K562 (cell line): ENCODE data around the gene IL12RB2. TPM values are rescaled to one million over a fixed set of nuclear protein-coding genes. Genes with fewer than 3 reads are reported as not detected.

Experiments used
- ATAC-seq: fragments of 200-7000 bp; cut with Tn5 transposase; 3 replicates; pipeline ENCODE4 v1.9.1; 2020; ENCODE audit warnings: moderate library complexity
- BruUV-seq: library from RNA; stranded (reverse); fragments of 400-500 nt; replicated peaks from 2 replicates; lab custom pipeline; 2021; lab: Mats Ljungman, UMichigan
- CTCF ChIA-PET: fragments of 300-600 bp; formaldehyde crosslinking; extraction: SDS; loops from one replicate; lab custom pipeline; 2021; ENCODE audit warnings: low intra/inter-chr PET ratio; lab: Yijun Ruan, JAX
- POLR2A ChIA-PET: fragments of 300-600, 350-650 bp; sonication (Branson Sonifier 250); formaldehyde crosslinking; extraction: SDS; loops from one replicate; lab custom pipeline; 2021; ENCODE audit warnings: antibody characterized with exemption, inconsistent platforms; lab: Yijun Ruan, JAX
- DNase-seq, 4 experiments: peaks; one replicate each; pipeline versions ENCODE4 v3.0.0 to v3.0.0-alpha.2; 2011 to 2018; ENCODE audit warnings: low spot score in 3 of 4, mixed read lengths in 3 of 4; ENCODE audit errors: extremely low read depth in 1 of 4
- FAIRE-seq: peaks from 2 replicates; lab custom pipeline; 2011; peaks lifted over from hg19 to GRCh38; lab: Jason Lieb, UNC
- H2AFZ ChIP-seq: 2 replicates; pipeline ENCODE4 v1.6.0; 2011; ENCODE audit warnings: low read depth, low read length, control low read depth, inconsistent platforms
- H3K27ac ChIP-seq: fragments of 200-600 bp; 3 replicates; pipeline ENCODE4 v1.8.0; 2011; ENCODE audit warnings: low read depth, mild to moderate bottlenecking, control low read depth, inconsistent platforms, low read length, moderate library complexity, mixed read lengths; ENCODE audit errors: extremely low read depth
- H3K27me3 ChIP-seq, 2 experiments: fragments of 300-600 bp in 1 of 2; 2 replicates in 1 of 2; 3 replicates in 1 of 2; pipeline versions ENCODE4 v1.6.0 to v1.8.0; 2011; ENCODE audit warnings: inconsistent platforms in 2 of 2, low read length in 2 of 2, mild to moderate bottlenecking in 1 of 2, mixed read lengths in 1 of 2, moderate library complexity in 1 of 2; ENCODE audit not compliant: control insufficient read depth in 2 of 2, insufficient read depth in 2 of 2
- H3K36me3 ChIP-seq: fragments of 300-600 bp; 3 replicates; pipeline ENCODE4 v1.8.0; 2011; ENCODE audit warnings: mild to moderate bottlenecking, low read length, inconsistent platforms; ENCODE audit not compliant: control insufficient read depth, insufficient read depth
- H3K4me1 ChIP-seq, 2 experiments: fragments of 200-600 bp in 1 of 2; replicated peaks in 1 of 2; 2 replicates in 1 of 2; 3 replicates in 1 of 2; pipeline versions ENCODE4 v1.5.1 to v1.8.0; 2011; ENCODE audit warnings: inconsistent platforms in 2 of 2, low read length in 2 of 2, mild to moderate bottlenecking in 1 of 2, mixed read lengths in 1 of 2, moderate library complexity in 1 of 2; ENCODE audit not compliant: control insufficient read depth in 2 of 2, insufficient read depth in 2 of 2
- H3K4me2 ChIP-seq: 2 replicates; pipeline ENCODE4 v1.6.1; 2011; ENCODE audit warnings: low read length, control low read depth, inconsistent platforms, mixed read lengths; ENCODE audit not compliant: insufficient read depth
- H3K4me3 ChIP-seq: fragments of 200-600 bp; sonication (generic), shearing (Covaris generic); 2 replicates; pipeline ENCODE4 v1.5.1; 2016; ENCODE audit warnings: control low read depth, inconsistent platforms
- H3K79me2 ChIP-seq: fragments of 200-600 bp; 3 replicates; pipeline ENCODE4 v1.8.0; 2011; ENCODE audit warnings: low read length, inconsistent platforms; ENCODE audit not compliant: control insufficient read depth, insufficient read depth
- H3K9ac ChIP-seq, 2 experiments: 2 replicates each; pipeline versions ENCODE4 v1.6.0 to v1.6.1; 2011; ENCODE audit warnings: low read depth in 2 of 2, low read length in 2 of 2, control low read depth in 1 of 2, inconsistent platforms in 1 of 2, mild to moderate bottlenecking in 1 of 2, mixed read lengths in 1 of 2; ENCODE audit not compliant: insufficient read depth in 1 of 2
- H3K9me1 ChIP-seq: one replicate; pipeline ENCODE4 v1.6.0; 2011; ENCODE audit warnings: inconsistent platforms, mild to moderate bottlenecking, low read length, moderate library complexity; ENCODE audit not compliant: control insufficient read depth, insufficient read depth
- H3K9me3 ChIP-seq: replicated peaks from 2 replicates; pipeline ENCODE4 v1.5.1; 2011; ENCODE audit warnings: low read depth, low read length, inconsistent platforms; ENCODE audit not compliant: control insufficient read depth, insufficient read depth
- H4K20me1 ChIP-seq: replicated peaks from 2 replicates; pipeline ENCODE4 v1.6.1; 2011; ENCODE audit warnings: low read length, inconsistent platforms, mixed read lengths; ENCODE audit not compliant: control insufficient read depth, insufficient read depth
- ATF4 ChIP-seq: fragments of 450-650 bp; formaldehyde crosslinking; IDR thresholded peaks from 2 replicates; pipeline ENCODE4 v1.4.0; 2022; ENCODE audit warnings: mild to moderate bottlenecking, moderate library complexity
- BCOR ChIP-seq: fragments of 450-650 bp; IDR thresholded peaks from 2 replicates; pipeline ENCODE4 v1.6.1; 2016
- FOXA1 ChIP-seq: fragments of 450-650 bp; IDR thresholded peaks from 2 replicates; pipeline ENCODE4 v1.6.1; 2016; ENCODE audit warnings: mild to moderate bottlenecking, borderline replicate concordance
- HDAC6 ChIP-seq: IDR thresholded peaks from 2 replicates; pipeline ENCODE4 v1.6.1; 2012; ENCODE audit warnings: low read depth, mild to moderate bottlenecking, control low read depth, inconsistent platforms, low read length, moderate library complexity
- IRF2 ChIP-seq: sonication (generic); formaldehyde crosslinking; IDR thresholded peaks from 2 replicates; pipeline ENCODE4 v1.8.1; 2022; ENCODE audit warnings: mild to moderate bottlenecking, missing genetic modification reagents
- NKRF ChIP-seq: fragments of 450-650 bp; IDR thresholded peaks from 2 replicates; pipeline ENCODE4 v1.6.1; 2016; ENCODE audit warnings: borderline replicate concordance
- NR2F6 ChIP-seq: fragments of 450-650 bp; formaldehyde crosslinking; IDR thresholded peaks from 2 replicates; pipeline ENCODE4 v1.4.0; 2020; ENCODE audit warnings: mild to moderate bottlenecking
- SMARCB1 ChIP-seq: IDR thresholded peaks from 2 replicates; pipeline ENCODE4 v1.6.1; 2011; ENCODE audit warnings: improper control_type of control experiment, low read depth; ENCODE audit not compliant: insufficient read length
- THAP12 ChIP-seq: fragments of 250-450 bp; sonication (Bioruptor Pico); IDR thresholded peaks from 2 replicates; pipeline ENCODE4 v1.9.0; 2021; ENCODE audit warnings: mild to moderate bottlenecking, inconsistent platforms
- ZBTB43 ChIP-seq: sonication (generic); formaldehyde crosslinking; IDR thresholded peaks from 2 replicates; pipeline ENCODE4 v1.8.0; 2023; ENCODE audit warnings: mild to moderate bottlenecking, missing genetic modification reagents
- ZNF121 ChIP-seq: sonication (generic); formaldehyde crosslinking; conservative IDR thresholded peaks from 2 replicates; pipeline ENCODE4 v1.8.0; 2022; ENCODE audit warnings: missing genetic modification reagents
- ZNF134 ChIP-seq: fragments of 250-450 bp; sonication (Bioruptor Pico); conservative IDR thresholded peaks from 2 replicates; pipeline ENCODE4 v1.4.0; 2020
- ZNF436 ChIP-seq: fragments of 250-450, 450-650 bp; sonication (Bioruptor Pico); formaldehyde crosslinking; IDR thresholded peaks from 2 replicates; pipeline ENCODE4 v1.7.0; 2020; ENCODE audit warnings: mild to moderate bottlenecking
- WGBS: fragments of 100-300 bp; shearing (Covaris generic); methylation state at CpG from one replicate; pipeline ENCODE4 v1.1.6; 2016; ENCODE audit warnings: low coverage, mixed read lengths; ENCODE audit not compliant: insufficient coverage; ENCODE audit errors: missing lambda C conversion rate; 5-methylcytosine and 5-hydroxymethylcytosine counted together
- in situ Hi-C: fragments of 300-500 bp; cut with MboI; formaldehyde crosslinking; loops from 4 replicates; pipeline ENCODE4 v1.15.0; 2018; ENCODE audit warnings: inconsistent platforms, mixed read lengths
- intact Hi-C: fragments of 100-400 bp; cut with micrococcal nuclease; formaldehyde crosslinking; loops from 2 replicates; pipeline ENCODE4 v1.14.2; 2022
- polyA plus RNA-seq, 8 experiments: library from polyadenylated mRNA; depleted of rRNA in 4 of 8; stranded (reverse) in 5 of 8; unstranded in 3 of 8; fragments of >200 nt; fragmentation: Nextera tagmentation in 2 of 8; fragmentation: Illumina TruSeq in 1 of 8; extraction: Ambion mirVana in 2 of 8; extraction: Trizol in 1 of 8; gene quantifications; 2 replicates each; pipeline versions ENCODE4 v1.2.1 to v1.2.3, GENCODE V29; 2011 to 2014; ENCODE audit warnings: inconsistent platforms in 1 of 8, missing spikeins in 1 of 8
- total RNA-seq, 7 experiments: library from RNA; depleted of rRNA in 6 of 7; stranded (reverse); fragments of >200 nt in 6 of 7; fragmentation: Illumina TruSeq in 2 of 7; extraction: Trizol in 2 of 7; gene quantifications; 2 replicates each; pipeline versions ENCODE4 v1.2.1 to v1.2.3, GENCODE V29; 2011 to 2021; ENCODE audit warnings: low replicate concordance in 1 of 7

IL12RB2 gene
- total and polyA plus RNA-seq, 9 of the 15 experiments (the other 6 are each of a cell fraction or from before 2014, with no cell fraction given), result 0.39 to 3.3 (median 1.9) TPM

GRCh38 chr1:67431156-67431765 is 123.6 kb downstream of the IL12RB2 start (continued):
- TF ChIP-seq ZNF121 (CRISPR knock-in tag) (no peak), HDAC6 (no peak), ATF4 (CRISPR knock-in tag) (no peak), ZBTB43 (CRISPR knock-in tag) (no peak), ZNF134 (CRISPR knock-in tag) (no peak)

GRCh38 chr1:67431869-67432578 is 124.4 kb downstream of the IL12RB2 start:
- 5% methylated on average over 8 of the region's 8 CpGs for WGBS
- Histone ChIP-seq H3K79me2 (peaks cover 56% of the 10 kb centered on the region), H3K27me3 (no peaks in the 10 kb centered on the region), H2AFZ (peak overlapping the region; percentile 94), H3K36me3 (peaks cover 28% of the 10 kb centered on the region), H4K20me1 (peaks cover 27% of the 10 kb centered on the region), H3K9me1 (no peaks in the 10 kb centered on the region), H3K27ac (peak overlapping the region; percentile 98), H3K4me1 (peaks cover 14 to 19% of the 10 kb centered on the region in 2 experiments; a peak in 4 of 5 replicates), H3K4me3 (peak overlapping the region; percentile 96), H3K4me2 (peak overlapping the region; percentile 95), H3K9me3 (no peaks in the 10 kb centered on the region; the same call in 1 of the 2 replicates), H3K9ac (peak overlapping the region; percentile 77 to 97; a peak in 3 of 4 replicates)
- intact Hi-C loops, result loop anchor here (2.0 to 10.0 kb wide), 4 partner anchors 47 to 505 kb away; partner anchors contain the start of gene GADD45A
- POLR2A ChIA-PET, result interaction anchor here (0.9 to 3.9 kb wide), 10 partner anchors 10 to 224 kb away, joined by 3 to 16 read pairs (median 3); no protein-coding TSS in a partner anchor
- no TSS peak for BruUV-seq
- peak; percentile 15 for ATAC-seq
- CTCF ChIA-PET, result interaction anchor here (0.9 kb wide), 1 partner anchor 85 kb away, joined by 3 read pairs; no protein-coding TSS in a partner anchor
- in situ Hi-C loops, result no loop called here
- peak; percentile 32 for FAIRE-seq
- DNase-seq, result peak; percentile 27 to 58 (median 38)
- TF ChIP-seq FOXA1 (no peak), IRF2 (CRISPR knock-in tag) (no peak), NKRF (peak; percentile 36; the same call in 1 of the 2 replicates), THAP12 (CRISPR knock-in tag) (no peak), SMARCB1 (no peak), NR2F6 (CRISPR knock-in tag) (no peak), ZNF436 (CRISPR knock-in tag) (no peak), BCOR (no peak)
